HepG2 (cell line): ENCODE measurements around the gene CIART. TPM values are rescaled to one million over a fixed set of nuclear protein-coding genes. Genes with fewer than 3 reads are reported as not detected.
A peak's percentile ranks its signal among the peaks of the same experiment; 100 is the strongest.

Experiments
- ATM ChIP-seq: fragments of 450-650 bp; IDR thresholded peaks from 2 replicates; pipeline ENCODE4 v1.7.1; 2017; ENCODE audit warnings: mild to moderate bottlenecking, borderline replicate concordance
- CCDC6 ChIP-seq: sonication (generic); formaldehyde crosslinking; IDR thresholded peaks from 2 replicates; pipeline ENCODE4 v1.8.1; 2022; ENCODE audit warnings: mild to moderate bottlenecking, missing genetic modification reagents, moderate library complexity
- FOXK2 ChIP-seq: fragments of 450-650 bp; IDR thresholded peaks from 2 replicates; pipeline ENCODE4 v1.6.1; 2016
- GABPA ChIP-seq, 2 experiments: IDR thresholded peaks; 2 replicates each; pipeline ENCODE4 v1.6.1; 2011 to 2016; ENCODE audit warnings: low read depth in 2 of 2, low read length in 1 of 2, missing biosample characterization in 1 of 2, missing genetic modification characterization in 1 of 2
- GATAD1 ChIP-seq: IDR thresholded peaks from 2 replicates; pipeline ENCODE4 v1.6.1; 2016; ENCODE audit warnings: missing genetic modification reagents, missing compliant biosample characterization
- IRF2 ChIP-seq: IDR thresholded peaks from 2 replicates; pipeline ENCODE4 v1.6.1; 2018; ENCODE audit warnings: missing genetic modification reagents, missing compliant biosample characterization
- MTA1 ChIP-seq: sonication (generic); formaldehyde crosslinking; IDR thresholded peaks from 2 replicates; pipeline ENCODE4 v1.4.0; 2020; ENCODE audit warnings: missing genetic modification reagents, mild to moderate bottlenecking, borderline replicate concordance
- PAX8 ChIP-seq: sonication (generic); formaldehyde crosslinking; IDR thresholded peaks from 2 replicates; pipeline ENCODE4 v1.8.0; 2022; ENCODE audit warnings: mild to moderate bottlenecking, missing genetic modification reagents, borderline replicate concordance
- PHF21A ChIP-seq: sonication (generic); formaldehyde crosslinking; IDR thresholded peaks from 2 replicates; pipeline ENCODE4 v1.5.0; 2020; ENCODE audit warnings: mild to moderate bottlenecking, missing genetic modification reagents
- PPARG ChIP-seq: conservative IDR thresholded peaks from 2 replicates; pipeline ENCODE4 v1.6.1; 2016; ENCODE audit warnings: missing biosample characterization, missing genetic modification reagents
- TBX2 ChIP-seq: sonication (generic); formaldehyde crosslinking; IDR thresholded peaks from 2 replicates; pipeline ENCODE4 v1.5.0; 2020; ENCODE audit warnings: missing genetic modification reagents, mild to moderate bottlenecking, borderline replicate concordance
- U2AF2 ChIP-seq: fragments of 200-400 bp; formaldehyde crosslinking; IDR thresholded peaks from 2 replicates; pipeline ENCODE4 v1.6.1; 2017; ENCODE audit warnings: low read depth, mild to moderate bottlenecking, low read length
- ZFP90 ChIP-seq: sonication (generic); formaldehyde crosslinking; IDR thresholded peaks from 2 replicates; pipeline ENCODE4 v1.8.0; 2022; ENCODE audit warnings: missing genetic modification reagents, mild to moderate bottlenecking, inconsistent platforms, borderline replicate concordance
- ZMAT3 ChIP-seq: sonication (generic); formaldehyde crosslinking; conservative IDR thresholded peaks from 2 replicates; pipeline ENCODE4 v1.7.0; 2021; ENCODE audit warnings: missing genetic modification reagents
- ZNF232 ChIP-seq: sonication (generic); formaldehyde crosslinking; IDR thresholded peaks from 2 replicates; pipeline ENCODE4 v1.4.0; 2020; ENCODE audit warnings: missing genetic modification reagents, borderline replicate concordance
- ZNF263 ChIP-seq: sonication (generic); formaldehyde crosslinking; IDR thresholded peaks from 2 replicates; pipeline ENCODE4 v1.4.0; 2020; ENCODE audit warnings: missing genetic modification reagents
- ZNF782 ChIP-seq: sonication (generic); formaldehyde crosslinking; IDR thresholded peaks from 2 replicates; pipeline ENCODE4 v1.4.0; 2020; ENCODE audit warnings: missing genetic modification reagents, mild to moderate bottlenecking, borderline replicate concordance
- ZSCAN29 ChIP-seq: sonication (generic); formaldehyde crosslinking; conservative IDR thresholded peaks from 2 replicates; pipeline ENCODE4 v1.4.0; 2020; ENCODE audit warnings: mild to moderate bottlenecking, missing genetic modification reagents
- polyA plus RNA-seq, 8 experiments: library from polyadenylated mRNA; depleted of rRNA in 3 of 8; stranded (reverse) in 7 of 8; unstranded in 1 of 8; fragments of >200 nt; fragmentation: Illumina TruSeq in 4 of 8; extraction: Trizol in 4 of 8; gene quantifications; 2 replicates each; pipeline versions ENCODE4 v1.2.1 to v1.2.3, GENCODE V29; 2011 to 2016; ENCODE audit warnings: low read depth in 4 of 8, missing spikeins in 1 of 8, mixed read lengths in 1 of 8; ENCODE audit not compliant: insufficient read depth in 1 of 8
- total RNA-seq, 5 experiments: library from RNA; depleted of rRNA; stranded (reverse); fragments of >200 nt; fragmentation: Illumina TruSeq; extraction: Trizol; gene quantifications; 2 replicates each; pipeline ENCODE4 v1.2.3, GENCODE V29; 2016; ENCODE audit warnings: low read depth in 1 of 5
- TF ChIP-seq, protein P1 (sequence below): sonication (generic); formaldehyde crosslinking; conservative IDR thresholded peaks from 2 replicates; pipeline ENCODE4 v1.4.0; 2020; ENCODE audit warnings: missing genetic modification reagents
- TF ChIP-seq, protein P2 (sequence below), 2 experiments: sonication (generic) in 1 of 2; formaldehyde crosslinking in 1 of 2; IDR thresholded peaks; 2 replicates each; pipeline versions ENCODE4 v1.5.1 to v1.6.1; 2011 to 2020; ENCODE audit warnings: borderline replicate concordance in 1 of 2, low read depth in 1 of 2, low read length in 1 of 2, mild to moderate bottlenecking in 1 of 2, missing genetic modification reagents in 1 of 2, moderate library complexity in 1 of 2
- TF ChIP-seq, protein P3 (sequence below): IDR thresholded peaks from 2 replicates; pipeline ENCODE4 v1.6.1; 2016; ENCODE audit warnings: missing compliant biosample characterization, missing genetic modification reagents, borderline replicate concordance

The CIART gene
- total and polyA plus RNA-seq, 2 of the 13 experiments (the other 11 are each of a cell fraction or from before 2014, with no cell fraction given): 0.58 TPM; not detected in 1

DNA sequence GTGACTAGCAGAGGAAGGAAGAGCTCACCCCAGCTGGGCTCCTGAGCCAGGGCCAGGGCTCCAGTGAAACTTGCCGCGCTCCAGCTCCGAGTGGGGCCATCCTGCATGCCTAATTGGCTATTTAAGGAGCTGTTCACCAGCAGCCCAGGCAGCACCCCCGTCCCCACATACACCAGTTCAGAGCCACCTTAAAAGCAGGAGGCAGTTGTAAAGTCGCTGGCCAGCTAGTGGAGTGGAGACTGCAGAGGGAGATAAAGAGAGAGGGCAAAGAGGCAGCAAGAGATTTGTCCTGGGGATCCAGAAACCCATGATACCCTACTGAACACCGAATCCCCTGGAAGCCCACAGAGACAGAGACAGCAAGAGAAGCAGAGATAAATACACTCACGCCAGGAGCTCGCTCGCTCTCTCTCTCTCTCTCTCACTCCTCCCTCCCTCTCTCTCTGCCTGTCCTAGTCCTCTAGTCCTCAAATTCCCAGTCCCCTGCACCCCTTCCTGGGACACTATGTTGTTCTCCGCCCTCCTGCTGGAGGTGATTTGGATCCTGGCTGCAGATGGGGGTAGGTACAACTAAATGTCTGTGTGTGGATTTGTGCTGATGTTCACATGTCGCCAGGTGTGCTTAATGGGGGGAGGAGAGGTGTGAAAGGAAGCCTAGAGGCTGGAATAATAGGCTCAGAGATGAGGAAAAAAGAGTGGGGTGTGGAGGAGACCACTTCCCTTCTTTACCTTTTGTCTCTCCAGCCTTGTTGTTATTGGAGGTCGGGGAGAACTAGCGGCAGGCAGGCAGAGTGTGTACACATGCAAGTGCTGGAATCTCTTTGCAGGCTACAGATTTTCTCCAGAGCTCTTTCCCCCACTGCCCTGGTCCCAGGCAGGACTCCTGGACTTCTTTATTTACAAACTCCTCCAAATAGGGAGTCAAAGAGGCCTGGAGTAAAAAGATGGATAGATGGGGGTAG, 24.4 kb upstream of the CIART start, which contains the start of gene CA14 (continued):
- TF ChIP-seq ZSCAN29 (CRISPR knock-in tag) (0 out of 2 replicates have a peak, but pooled peaks have one; percentile 21), TBX2 (CRISPR knock-in tag) (peak; percentile 36; the same call in 1 of the 2 replicates), PHF21A (peak; percentile 58; the same call in 1 of the 2 replicates), MTA1 (CRISPR knock-in tag) (no peak), GABPA (IDR thresholded peaks at IDR 0.05; ENCODE audit: low read depth, low read length) (no peak), GABPA (CRISPR knock-in tag; IDR thresholded peaks at IDR 0.05; ENCODE audit: low read depth) (peak; percentile 18; the same call in 1 of the 2 replicates), PAX8 (CRISPR knock-in tag) (peak; percentile 80; the same call in 1 of the 2 replicates), ATM (no peak), ZMAT3 (CRISPR knock-in tag) (no peak), FOXK2 (peak; percentile 15; the same call in 1 of the 2 replicates), PPARG (peak; percentile 80), ZNF263 (CRISPR knock-in tag) (peak; percentile 61), CCDC6 (0 out of 2 replicates have a peak, but pooled peaks have one; percentile 44), ZNF782 (CRISPR knock-in tag) (peak; percentile 29; the same call in 1 of the 2 replicates), U2AF2 (0 out of 2 replicates have a peak, but pooled peaks have one; percentile 34), IRF2 (CRISPR knock-in tag) (0 out of 2 replicates have a peak, but pooled peaks have one; percentile 32), GATAD1 (CRISPR knock-in tag) (0 out of 2 replicates have a peak, but pooled peaks have one; percentile 34), ZNF232 (CRISPR knock-in tag) (peak; percentile 21; the same call in 1 of the 2 replicates), ZFP90 (CRISPR knock-in tag) (0 out of 2 replicates have a peak, but pooled peaks have one; percentile 58)
- TF ChIP-seq, protein P1, sequence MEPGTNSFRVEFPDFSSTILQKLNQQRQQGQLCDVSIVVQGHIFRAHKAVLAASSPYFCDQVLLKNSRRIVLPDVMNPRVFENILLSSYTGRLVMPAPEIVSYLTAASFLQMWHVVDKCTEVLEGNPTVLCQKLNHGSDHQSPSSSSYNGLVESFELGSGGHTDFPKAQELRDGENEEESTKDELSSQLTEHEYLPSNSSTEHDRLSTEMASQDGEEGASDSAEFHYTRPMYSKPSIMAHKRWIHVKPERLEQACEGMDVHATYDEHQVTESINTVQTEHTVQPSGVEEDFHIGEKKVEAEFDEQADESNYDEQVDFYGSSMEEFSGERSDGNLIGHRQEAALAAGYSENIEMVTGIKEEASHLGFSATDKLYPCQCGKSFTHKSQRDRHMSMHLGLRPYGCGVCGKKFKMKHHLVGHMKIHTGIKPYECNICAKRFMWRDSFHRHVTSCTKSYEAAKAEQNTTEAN: peak; percentile 56; the same call in 1 of the 2 replicates
- TF ChIP-seq, protein P2, sequence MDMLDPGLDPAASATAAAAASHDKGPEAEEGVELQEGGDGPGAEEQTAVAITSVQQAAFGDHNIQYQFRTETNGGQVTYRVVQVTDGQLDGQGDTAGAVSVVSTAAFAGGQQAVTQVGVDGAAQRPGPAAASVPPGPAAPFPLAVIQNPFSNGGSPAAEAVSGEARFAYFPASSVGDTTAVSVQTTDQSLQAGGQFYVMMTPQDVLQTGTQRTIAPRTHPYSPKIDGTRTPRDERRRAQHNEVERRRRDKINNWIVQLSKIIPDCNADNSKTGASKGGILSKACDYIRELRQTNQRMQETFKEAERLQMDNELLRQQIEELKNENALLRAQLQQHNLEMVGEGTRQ (IDR thresholded peaks at IDR 0.05; ENCODE audit: low read depth, low read length): no peak
- TF ChIP-seq, protein P2 (CRISPR knock-in tag; IDR thresholded peaks at IDR 0.05; ENCODE audit: borderline replicate concordance): 0 out of 2 replicates have a peak, but pooled peaks have one; percentile 24
- TF ChIP-seq, protein P3, sequence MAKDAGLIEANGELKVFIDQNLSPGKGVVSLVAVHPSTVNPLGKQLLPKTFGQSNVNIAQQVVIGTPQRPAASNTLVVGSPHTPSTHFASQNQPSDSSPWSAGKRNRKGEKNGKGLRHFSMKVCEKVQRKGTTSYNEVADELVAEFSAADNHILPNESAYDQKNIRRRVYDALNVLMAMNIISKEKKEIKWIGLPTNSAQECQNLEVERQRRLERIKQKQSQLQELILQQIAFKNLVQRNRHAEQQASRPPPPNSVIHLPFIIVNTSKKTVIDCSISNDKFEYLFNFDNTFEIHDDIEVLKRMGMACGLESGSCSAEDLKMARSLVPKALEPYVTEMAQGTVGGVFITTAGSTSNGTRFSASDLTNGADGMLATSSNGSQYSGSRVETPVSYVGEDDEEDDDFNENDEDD (CRISPR knock-in tag): peak; percentile 52; the same call in 1 of the 2 replicates
